Cortex of kidney (tissue), 1 donor: ENCODE results near the gene SLC24A5.

Source experiments
- DNase-seq: peaks from one replicate; lab custom pipeline; 2025; lab: John Stamatoyannopoulos, UW

SLC24A5 gene

GRCh38 chr15:48120745-48121144 lies at the start of gene SLC24A5:
SLC24A5 (plus strand) TSS chr15:48120990; CDS start chr15:48121045, 55 bp downstream.
- no peak for DNase-seq

DNA sequence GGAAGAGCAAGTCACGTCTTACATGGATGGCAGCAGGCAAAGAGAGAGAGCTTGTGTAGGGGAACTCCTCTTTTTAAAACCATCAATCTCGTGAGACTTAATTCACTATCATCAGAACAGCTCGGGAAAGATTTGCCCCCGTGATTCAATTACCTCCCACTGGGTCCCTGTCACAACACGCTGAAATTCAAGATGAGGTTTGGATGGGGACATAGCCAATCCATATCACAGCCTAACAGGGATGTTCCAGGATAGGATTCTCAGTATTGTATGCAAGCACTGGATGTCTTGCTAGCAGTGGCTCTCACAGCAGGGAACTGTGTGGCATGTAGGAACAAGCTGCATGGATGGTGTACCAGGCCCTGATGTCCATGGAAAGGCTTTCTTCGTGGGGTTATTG lies 47.8 kb upstream of the SLC24A5 start:
- no peak for DNase-seq

DNA sequence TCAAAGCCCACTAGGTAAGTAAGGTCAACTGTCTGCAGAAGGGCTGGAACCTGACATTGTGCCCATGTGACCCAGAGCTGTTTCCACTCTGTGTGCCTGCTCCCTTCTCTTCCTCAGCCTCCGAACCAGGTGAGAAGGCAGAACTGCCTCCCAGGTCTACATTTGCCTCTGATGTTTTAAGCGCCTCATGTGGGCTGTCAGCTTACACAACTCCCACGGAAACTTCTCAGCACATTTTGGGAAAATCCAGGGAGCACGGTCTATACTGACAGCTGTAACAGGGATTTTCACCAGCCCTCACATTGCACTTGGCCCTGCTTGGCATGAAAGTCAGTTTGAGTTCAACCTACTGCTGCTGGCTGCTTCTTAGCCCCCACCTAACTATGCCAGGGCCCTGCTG lies 46.9 kb upstream of the SLC24A5 start:
- no peak for DNase-seq

GRCh38 chr15:48076454-48076853 lies 44.3 kb upstream of the SLC24A5 start:
- no peak for DNase-seq

GRCh38 chr15:48077616-48078184 lies 43.1 kb upstream of the SLC24A5 start:
- DNase-seq = no peak

DNA sequence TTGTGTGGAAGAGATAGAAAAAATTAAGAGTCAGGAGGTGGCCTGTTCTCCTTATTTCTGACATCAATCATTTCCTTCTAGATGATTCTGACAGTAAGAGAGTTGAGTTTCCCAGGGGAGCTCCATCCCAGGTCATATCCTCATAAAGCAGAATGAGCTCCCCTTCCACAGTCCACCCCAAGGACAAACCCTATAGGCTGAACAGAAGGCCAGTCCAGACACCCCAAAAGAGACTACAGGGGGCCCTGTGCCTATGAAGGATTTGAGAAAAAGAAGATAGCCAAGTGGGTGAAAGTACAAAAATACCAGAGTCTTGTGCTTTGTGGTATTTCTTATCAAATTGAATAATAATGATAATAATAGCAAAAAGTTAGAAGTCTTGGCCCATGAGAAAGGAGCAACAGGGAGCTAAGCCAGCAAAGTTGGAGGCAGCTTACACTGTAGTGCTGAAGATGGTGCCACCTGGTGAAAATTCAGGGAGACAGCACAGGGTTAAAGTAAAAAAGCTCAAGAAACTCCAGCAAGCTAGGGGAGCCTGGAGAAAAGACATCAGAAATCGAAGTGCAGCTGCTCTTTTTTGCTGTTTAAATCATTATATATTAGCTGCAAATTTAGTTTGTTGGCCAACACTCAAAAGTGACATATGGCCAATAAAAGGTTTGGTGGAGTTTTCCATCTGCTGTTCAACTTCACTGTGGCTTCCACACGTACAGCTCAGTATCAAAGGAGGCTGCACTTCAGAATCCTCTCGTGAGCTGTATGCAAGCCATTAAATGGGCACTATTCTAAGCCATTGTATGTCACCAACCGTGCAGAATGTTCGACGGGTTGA lies 35.8 kb upstream of the SLC24A5 start:
- DNase-seq = no peak

- DNase-seq = no peak
Measured at GRCh38 chr15:48085591-48085930, 35.2 kb upstream of the SLC24A5 start.

- DNase-seq = no peak
Measured at GRCh38 chr15:48086133-48086532, 34.7 kb upstream of the SLC24A5 start.

DNA sequence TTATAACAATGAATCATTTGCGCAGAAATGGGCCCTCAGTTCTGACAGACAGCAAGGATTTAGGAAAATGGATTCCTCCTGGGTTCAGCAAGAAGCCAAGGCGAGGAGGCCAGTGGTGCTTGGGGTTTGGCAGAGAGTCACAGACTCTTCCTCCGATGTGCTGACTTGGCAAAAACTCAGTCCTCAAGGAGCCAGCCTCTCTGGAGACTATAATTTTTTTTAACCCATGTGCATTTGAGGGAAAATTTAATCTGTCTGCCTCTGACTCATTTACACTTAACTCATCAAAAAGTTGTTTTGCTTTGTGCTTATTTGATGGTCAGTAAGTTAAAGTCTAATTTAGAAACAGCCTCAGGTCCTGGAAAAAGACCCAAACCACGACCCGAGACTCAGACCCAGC lies 34.2 kb upstream of the SLC24A5 start:
- DNase-seq = no peak

DNA sequence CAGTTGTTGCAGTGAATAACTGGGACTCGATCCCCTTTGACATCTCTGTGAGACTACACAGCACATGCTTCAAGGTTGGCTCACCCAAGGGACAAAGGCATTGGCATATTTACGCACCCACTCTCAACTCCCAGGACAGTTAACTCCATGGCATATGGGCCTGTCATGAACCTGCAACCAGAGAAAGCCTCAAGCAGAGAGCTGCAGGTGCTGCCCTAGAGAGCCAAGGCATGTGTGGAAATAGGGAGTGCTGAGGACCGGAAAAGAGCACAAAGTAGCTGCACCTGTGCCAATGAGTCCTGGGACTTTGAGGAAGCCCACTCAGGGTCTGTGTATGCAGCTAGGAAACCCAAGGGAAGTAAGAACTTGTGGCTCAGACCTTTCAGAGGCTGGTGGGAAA lies 32.9 kb upstream of the SLC24A5 start:
- DNase-seq = no peak

DNA sequence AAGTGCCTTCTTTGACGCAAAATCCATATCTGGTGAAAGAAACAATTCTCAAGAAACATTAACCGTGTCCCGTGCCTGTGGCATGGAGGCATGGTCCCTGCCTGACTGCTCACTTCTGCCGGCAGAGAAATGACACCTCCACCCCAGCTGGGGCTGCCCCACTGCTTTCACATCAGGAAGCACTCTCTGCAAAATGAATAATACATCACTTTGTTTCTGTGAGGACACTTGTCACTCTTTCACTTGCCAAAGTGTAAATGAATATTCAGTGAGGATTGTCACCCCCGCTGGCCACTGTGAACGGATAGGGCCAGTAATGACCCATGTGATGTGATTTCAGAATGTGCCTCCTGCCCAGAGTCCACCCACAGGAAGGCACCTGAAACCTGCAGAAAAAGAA lies 31.1 kb upstream of the SLC24A5 start:
- DNase-seq = no peak

- DNase-seq = no peak
Measured at GRCh38 chr15:48090115-48090514, 30.7 kb upstream of the SLC24A5 start.

GRCh38 chr15:48090666-48091065 lies 30.1 kb upstream of the SLC24A5 start:
- DNase-seq = no peak

- no peak for DNase-seq
Measured at GRCh38 chr15:48091522-48091921, 29.3 kb upstream of the SLC24A5 start.

GRCh38 chr15:48096355-48096786 lies 24.4 kb upstream of the SLC24A5 start:
- DNase-seq = no peak

DNA sequence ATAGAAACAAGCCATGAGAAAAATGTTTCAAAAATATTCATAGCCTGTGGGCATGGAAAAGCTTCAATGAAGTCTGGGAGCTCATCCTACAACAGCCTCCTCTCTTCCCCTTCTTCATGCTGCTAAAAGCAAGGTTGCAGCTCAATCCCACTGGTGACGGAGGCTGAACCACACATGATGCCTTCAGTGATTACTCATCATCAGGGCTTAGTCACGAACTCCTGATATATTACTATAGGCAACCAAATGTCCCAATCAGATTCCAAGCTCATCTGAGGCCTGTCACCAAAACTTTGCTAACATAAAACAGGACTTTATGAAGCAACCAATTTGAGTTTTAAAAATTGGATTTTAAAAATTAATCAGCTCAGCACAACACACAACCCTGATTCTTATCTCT lies 24.0 kb upstream of the SLC24A5 start:
- no peak for DNase-seq

DNA sequence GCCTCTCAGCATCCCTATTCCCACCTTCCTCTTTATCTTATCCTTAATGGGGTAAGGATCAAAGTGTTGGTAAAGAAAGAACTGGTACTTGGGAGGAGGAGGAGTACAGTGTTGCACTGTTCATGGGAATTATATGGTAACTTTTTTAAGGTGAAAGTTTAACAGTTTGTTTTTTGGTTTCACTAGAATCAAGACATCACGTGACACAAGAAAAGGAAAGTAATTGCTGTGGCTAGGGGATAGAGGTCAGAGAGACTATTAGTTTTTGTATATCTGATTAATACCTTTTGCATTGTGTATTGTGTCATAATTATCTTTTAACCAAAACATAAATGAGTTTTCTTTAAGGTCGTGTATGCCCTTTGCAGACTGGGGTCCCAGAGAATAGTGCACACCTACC lies 23.5 kb upstream of the SLC24A5 start:
- no peak for DNase-seq

DNA sequence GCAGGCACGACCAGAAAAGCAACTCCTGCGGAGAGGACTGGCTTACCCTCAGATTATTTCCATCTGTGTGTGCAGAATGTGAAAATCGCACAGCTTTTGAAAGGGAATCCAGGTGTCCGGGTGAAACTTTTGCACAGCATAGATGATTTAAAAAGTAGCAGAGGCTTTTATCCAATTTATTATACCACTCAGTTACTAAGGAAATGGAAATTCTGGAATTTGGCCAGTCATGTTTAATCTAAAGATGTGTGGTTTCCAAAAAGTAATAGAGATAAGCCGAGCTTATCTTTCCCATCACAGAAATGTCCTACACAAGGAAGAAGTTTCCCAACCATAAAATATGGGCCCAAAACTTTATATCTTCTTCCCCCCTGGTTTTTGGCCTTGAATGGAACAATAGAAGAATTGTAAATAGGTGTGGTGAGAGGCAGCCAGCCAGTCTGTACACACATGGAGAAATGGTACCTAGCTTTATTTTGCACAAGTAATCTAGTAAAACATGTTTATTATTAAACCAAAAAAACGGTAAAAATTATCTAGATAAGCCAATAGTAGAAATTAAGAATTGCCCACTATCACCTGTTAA lies 19.3 kb upstream of the SLC24A5 start:
- DNase-seq = no peak

GRCh38 chr15:48102167-48102566 lies 18.6 kb upstream of the SLC24A5 start:
- no peak for DNase-seq

- DNase-seq = no peak
Measured at GRCh38 chr15:48103647-48104046, 17.1 kb upstream of the SLC24A5 start.

GRCh38 chr15:48105936-48106335 lies 14.9 kb upstream of the SLC24A5 start:
- DNase-seq = no peak

DNA sequence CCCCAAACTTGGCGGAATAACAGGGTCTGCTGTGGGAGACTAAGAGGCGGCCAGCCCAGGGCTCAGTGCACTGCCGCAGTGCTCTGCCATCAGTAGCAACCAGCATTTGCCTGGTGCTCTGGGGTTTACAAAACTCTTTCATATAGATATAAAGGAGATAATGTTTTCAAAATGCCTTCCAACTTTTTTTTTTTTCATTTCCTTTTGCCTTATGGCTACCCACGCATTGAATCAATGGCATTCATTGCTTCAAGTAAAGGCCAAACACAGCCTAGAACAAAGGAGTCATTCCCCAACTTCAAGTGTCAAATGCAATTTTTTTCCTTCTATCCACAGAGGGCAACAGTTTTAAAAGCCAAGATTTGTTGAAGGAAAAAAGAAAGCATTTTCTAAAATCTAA lies 11.6 kb upstream of the SLC24A5 start:
- no peak for DNase-seq

- no peak for DNase-seq
Measured at GRCh38 chr15:48109856-48110531, 10.8 kb upstream of the SLC24A5 start.
